SK-N-SH treated with all-trans-retinoic acid at 6 μM for 48 hours (cell line): ENCODE measurements around the gene CLNK.

Experiments used
- ATAC-seq: fragments of 200-7000 bp; cut with Tn5 transposase; 3 replicates; pipeline ENCODE4 v1.9.1; 2020; ENCODE audit warnings: mild to moderate bottlenecking, moderate library complexity
- ARNTL ChIP-seq: fragments of 450-650 bp; formaldehyde crosslinking; IDR thresholded peaks from 2 replicates; pipeline ENCODE4 v1.5.0; 2020; ENCODE audit warnings: low read depth, mild to moderate bottlenecking, moderate library complexity, borderline replicate concordance
- BACH2 ChIP-seq: fragments of 250-450 bp; sonication (Bioruptor Pico); IDR thresholded peaks from 2 replicates; pipeline ENCODE4 v1.9.0; 2021; ENCODE audit warnings: mild to moderate bottlenecking, borderline replicate concordance
- CSDC2 ChIP-seq: fragments of 250-450 bp; sonication (Bioruptor Pico); IDR thresholded peaks from 2 replicates; pipeline ENCODE4 v1.5.0; 2020; ENCODE audit warnings: mild to moderate bottlenecking, moderate library complexity
- ESRRG ChIP-seq: fragments of 250-450 bp; sonication (Bioruptor Pico); IDR thresholded peaks from 2 replicates; pipeline ENCODE4 v1.6.1; 2021; ENCODE audit warnings: mild to moderate bottlenecking
- GLIS3 ChIP-seq: fragments of 250-450 bp; sonication (Bioruptor Pico); IDR thresholded peaks from 2 replicates; pipeline ENCODE4 v1.5.0; 2020; ENCODE audit warnings: mild to moderate bottlenecking, moderate library complexity
- ISL1 ChIP-seq: fragments of 250-450 bp; sonication (Bioruptor Pico); IDR thresholded peaks from 2 replicates; pipeline ENCODE4 v2.1.2; 2022; ENCODE audit warnings: mild to moderate bottlenecking, moderate library complexity
- OSR1 ChIP-seq: fragments of 250-450 bp; sonication (Bioruptor Pico); IDR thresholded peaks from 2 replicates; pipeline ENCODE4 v1.8.0; 2022; ENCODE audit warnings: moderate library complexity, mild to moderate bottlenecking, inconsistent platforms
- PPARA ChIP-seq: fragments of 250-450 bp; sonication (Bioruptor Pico); IDR thresholded peaks from 2 replicates; pipeline ENCODE4 v1.5.0; 2020; ENCODE audit warnings: mild to moderate bottlenecking, borderline replicate concordance
- RARB ChIP-seq: fragments of 250-450 bp; sonication (Bioruptor Pico); IDR thresholded peaks from 2 replicates; pipeline ENCODE4 v1.8.0; 2021; ENCODE audit warnings: mild to moderate bottlenecking, moderate library complexity
- SNAI2 ChIP-seq: fragments of 250-450 bp; sonication (Bioruptor Pico); IDR thresholded peaks from 2 replicates; pipeline ENCODE4 v1.5.0; 2020; ENCODE audit warnings: mild to moderate bottlenecking, moderate library complexity
- TCF4 ChIP-seq: fragments of 250-450 bp; sonication (Bioruptor Pico); IDR thresholded peaks from 2 replicates; pipeline ENCODE4 v1.8.0; 2021; ENCODE audit warnings: mild to moderate bottlenecking, moderate library complexity, borderline replicate concordance
- TOX ChIP-seq: fragments of 250-450 bp; sonication (Bioruptor Pico); IDR thresholded peaks from 2 replicates; pipeline ENCODE4 v1.8.0; 2021; ENCODE audit warnings: mild to moderate bottlenecking, moderate library complexity, borderline replicate concordance
- ZC3H10 ChIP-seq: fragments of 250-450 bp; sonication (Bioruptor Pico); IDR thresholded peaks from 2 replicates; pipeline ENCODE4 v1.5.1; 2021; ENCODE audit warnings: mild to moderate bottlenecking, moderate library complexity
- ZFP3 ChIP-seq: fragments of 250-450 bp; sonication (Bioruptor Pico); IDR thresholded peaks from 2 replicates; pipeline ENCODE4 v1.5.0; 2020; ENCODE audit warnings: mild to moderate bottlenecking, moderate library complexity
- ZFP30 ChIP-seq: fragments of 450-650 bp; formaldehyde crosslinking; IDR thresholded peaks from 2 replicates; pipeline ENCODE4 v1.5.0; 2022; ENCODE audit warnings: mild to moderate bottlenecking, moderate library complexity
- ZNF565 ChIP-seq: fragments of 450-650 bp; formaldehyde crosslinking; conservative IDR thresholded peaks from 2 replicates; pipeline ENCODE4 v1.5.0; 2020; ENCODE audit warnings: low read depth, mild to moderate bottlenecking, moderate library complexity
- ZNF70 ChIP-seq: fragments of 450-650 bp; formaldehyde crosslinking; IDR thresholded peaks from 2 replicates; pipeline ENCODE4 v1.5.0; 2020; ENCODE audit warnings: mild to moderate bottlenecking, moderate library complexity
- ZNF8 ChIP-seq: fragments of 450-650 bp; formaldehyde crosslinking; IDR thresholded peaks from 2 replicates; pipeline ENCODE4 v1.5.0; 2020; ENCODE audit warnings: mild to moderate bottlenecking, moderate library complexity
- TF ChIP-seq, protein P1 (sequence below): fragments of 250-450 bp; sonication (Bioruptor Pico); IDR thresholded peaks from 2 replicates; pipeline ENCODE4 v1.5.1; 2021; ENCODE audit warnings: mild to moderate bottlenecking, moderate library complexity
- TF ChIP-seq, protein P2 (sequence below): fragments of 250-450 bp; sonication (Bioruptor Pico); IDR thresholded peaks from 2 replicates; pipeline ENCODE4 v1.5.1; 2020; ENCODE audit warnings: low read depth, mild to moderate bottlenecking, moderate library complexity
- TF ChIP-seq, protein P3 (sequence below): fragments of 250-450 bp; sonication (Bioruptor Pico); IDR thresholded peaks from 2 replicates; pipeline ENCODE4 v1.8.0; 2021; ENCODE audit warnings: low read depth, mild to moderate bottlenecking, moderate library complexity, borderline replicate concordance
- TF ChIP-seq, protein P4 (sequence below): fragments of 250-450 bp; sonication (Bioruptor Pico); IDR thresholded peaks from 2 replicates; pipeline ENCODE4 v1.8.0; 2020; ENCODE audit warnings: mild to moderate bottlenecking, moderate library complexity, borderline replicate concordance

The CLNK gene

DNA sequence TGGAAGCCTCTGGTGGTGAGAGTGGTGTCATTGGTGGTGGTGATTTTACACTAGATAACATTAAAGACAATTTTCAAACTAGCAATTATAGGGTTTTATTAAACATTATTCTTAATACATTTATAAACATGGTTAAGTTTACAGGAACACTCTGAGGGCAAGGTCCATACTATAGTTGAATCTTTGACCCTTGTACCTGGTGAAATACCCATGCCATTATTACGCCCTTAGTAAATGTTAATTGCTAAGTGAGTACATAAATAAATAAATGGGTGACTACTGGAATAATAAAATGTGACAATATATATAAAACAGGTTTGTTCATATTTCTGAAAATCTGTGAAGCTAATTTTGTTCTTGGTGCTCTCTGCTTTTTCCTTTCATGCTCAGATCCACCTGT, 13.6 kb upstream of the CLNK start (continued):
- TF ChIP-seq, protein P1, sequence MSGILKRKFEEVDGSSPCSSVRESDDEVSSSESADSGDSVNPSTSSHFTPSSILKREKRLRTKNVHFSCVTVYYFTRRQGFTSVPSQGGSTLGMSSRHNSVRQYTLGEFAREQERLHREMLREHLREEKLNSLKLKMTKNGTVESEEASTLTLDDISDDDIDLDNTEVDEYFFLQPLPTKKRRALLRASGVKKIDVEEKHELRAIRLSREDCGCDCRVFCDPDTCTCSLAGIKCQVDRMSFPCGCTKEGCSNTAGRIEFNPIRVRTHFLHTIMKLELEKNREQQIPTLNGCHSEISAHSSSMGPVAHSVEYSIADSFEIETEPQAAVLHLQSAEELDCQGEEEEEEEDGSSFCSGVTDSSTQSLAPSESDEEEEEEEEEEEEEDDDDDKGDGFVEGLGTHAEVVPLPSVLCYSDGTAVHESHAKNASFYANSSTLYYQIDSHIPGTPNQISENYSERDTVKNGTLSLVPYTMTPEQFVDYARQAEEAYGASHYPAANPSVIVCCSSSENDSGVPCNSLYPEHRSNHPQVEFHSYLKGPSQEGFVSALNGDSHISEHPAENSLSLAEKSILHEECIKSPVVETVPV (CRISPR knock-in tag), result no peak
- TF ChIP-seq OSR1 (CRISPR knock-in tag) (no peak), ZFP3 (CRISPR knock-in tag) (no peak)

DNA sequence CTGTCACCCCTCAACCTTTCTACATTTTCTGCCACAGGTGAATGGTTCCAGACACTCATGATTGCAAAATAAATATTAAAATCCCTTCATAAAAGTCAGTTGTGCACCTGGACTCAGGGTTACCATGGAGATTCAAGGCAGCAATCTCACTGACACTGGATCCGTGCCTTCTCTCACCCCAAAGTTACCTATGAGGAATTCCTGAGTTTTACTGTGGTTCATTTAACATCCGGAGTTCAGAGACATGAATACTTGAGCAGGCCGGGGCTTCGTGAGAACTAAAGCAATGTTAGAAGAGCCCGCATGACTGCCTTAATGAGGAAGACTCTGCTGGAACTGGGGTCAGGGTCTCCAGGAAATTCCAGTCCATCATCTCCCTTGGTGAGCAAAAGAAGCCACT, 12.5 kb upstream of the CLNK start:
- TF ChIP-seq, protein P2, sequence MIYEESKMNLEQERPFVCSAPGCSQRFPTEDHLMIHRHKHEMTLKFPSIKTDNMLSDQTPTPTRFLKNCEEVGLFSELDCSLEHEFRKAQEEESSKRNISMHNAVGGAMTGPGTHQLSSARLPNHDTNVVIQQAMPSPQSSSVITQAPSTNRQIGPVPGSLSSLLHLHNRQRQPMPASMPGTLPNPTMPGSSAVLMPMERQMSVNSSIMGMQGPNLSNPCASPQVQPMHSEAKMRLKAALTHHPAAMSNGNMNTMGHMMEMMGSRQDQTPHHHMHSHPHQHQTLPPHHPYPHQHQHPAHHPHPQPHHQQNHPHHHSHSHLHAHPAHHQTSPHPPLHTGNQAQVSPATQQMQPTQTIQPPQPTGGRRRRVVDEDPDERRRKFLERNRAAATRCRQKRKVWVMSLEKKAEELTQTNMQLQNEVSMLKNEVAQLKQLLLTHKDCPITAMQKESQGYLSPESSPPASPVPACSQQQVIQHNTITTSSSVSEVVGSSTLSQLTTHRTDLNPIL, result no peak
- TF ChIP-seq RARB (CRISPR knock-in tag), result no peak
- no peak for TF ChIP-seq ZFP30 (CRISPR knock-in tag)
- no peak for TF ChIP-seq PPARA (CRISPR knock-in tag)
- no peak for TF ChIP-seq SNAI2 (CRISPR knock-in tag)
- no peak for TF ChIP-seq OSR1 (CRISPR knock-in tag)
- no peak for TF ChIP-seq CSDC2 (CRISPR knock-in tag)
- TF ChIP-seq, protein P3, sequence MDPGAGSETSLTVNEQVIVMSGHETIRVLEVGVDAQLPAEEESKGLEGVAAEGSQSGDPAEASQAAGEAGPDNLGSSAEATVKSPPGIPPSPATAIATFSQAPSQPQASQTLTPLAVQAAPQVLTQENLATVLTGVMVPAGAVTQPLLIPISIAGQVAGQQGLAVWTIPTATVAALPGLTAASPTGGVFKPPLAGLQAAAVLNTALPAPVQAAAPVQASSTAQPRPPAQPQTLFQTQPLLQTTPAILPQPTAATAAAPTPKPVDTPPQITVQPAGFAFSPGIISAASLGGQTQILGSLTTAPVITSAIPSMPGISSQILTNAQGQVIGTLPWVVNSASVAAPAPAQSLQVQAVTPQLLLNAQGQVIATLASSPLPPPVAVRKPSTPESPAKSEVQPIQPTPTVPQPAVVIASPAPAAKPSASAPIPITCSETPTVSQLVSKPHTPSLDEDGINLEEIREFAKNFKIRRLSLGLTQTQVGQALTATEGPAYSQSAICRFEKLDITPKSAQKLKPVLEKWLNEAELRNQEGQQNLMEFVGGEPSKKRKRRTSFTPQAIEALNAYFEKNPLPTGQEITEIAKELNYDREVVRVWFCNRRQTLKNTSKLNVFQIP, result no peak
- TF ChIP-seq GLIS3 (CRISPR knock-in tag), result no peak
- TF ChIP-seq ZC3H10 (CRISPR knock-in tag), result no peak
- TF ChIP-seq, protein P4, sequence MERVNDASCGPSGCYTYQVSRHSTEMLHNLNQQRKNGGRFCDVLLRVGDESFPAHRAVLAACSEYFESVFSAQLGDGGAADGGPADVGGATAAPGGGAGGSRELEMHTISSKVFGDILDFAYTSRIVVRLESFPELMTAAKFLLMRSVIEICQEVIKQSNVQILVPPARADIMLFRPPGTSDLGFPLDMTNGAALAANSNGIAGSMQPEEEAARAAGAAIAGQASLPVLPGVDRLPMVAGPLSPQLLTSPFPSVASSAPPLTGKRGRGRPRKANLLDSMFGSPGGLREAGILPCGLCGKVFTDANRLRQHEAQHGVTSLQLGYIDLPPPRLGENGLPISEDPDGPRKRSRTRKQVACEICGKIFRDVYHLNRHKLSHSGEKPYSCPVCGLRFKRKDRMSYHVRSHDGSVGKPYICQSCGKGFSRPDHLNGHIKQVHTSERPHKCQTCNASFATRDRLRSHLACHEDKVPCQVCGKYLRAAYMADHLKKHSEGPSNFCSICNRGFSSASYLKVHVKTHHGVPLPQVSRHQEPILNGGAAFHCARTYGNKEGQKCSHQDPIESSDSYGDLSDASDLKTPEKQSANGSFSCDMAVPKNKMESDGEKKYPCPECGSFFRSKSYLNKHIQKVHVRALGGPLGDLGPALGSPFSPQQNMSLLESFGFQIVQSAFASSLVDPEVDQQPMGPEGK, result no peak
- TF ChIP-seq TOX (CRISPR knock-in tag), result no peak
- TF ChIP-seq TCF4 (CRISPR knock-in tag), result no peak
- no peak for TF ChIP-seq ZNF565
- no peak for TF ChIP-seq ZNF8 (CRISPR knock-in tag)
- no peak for ATAC-seq

DNA sequence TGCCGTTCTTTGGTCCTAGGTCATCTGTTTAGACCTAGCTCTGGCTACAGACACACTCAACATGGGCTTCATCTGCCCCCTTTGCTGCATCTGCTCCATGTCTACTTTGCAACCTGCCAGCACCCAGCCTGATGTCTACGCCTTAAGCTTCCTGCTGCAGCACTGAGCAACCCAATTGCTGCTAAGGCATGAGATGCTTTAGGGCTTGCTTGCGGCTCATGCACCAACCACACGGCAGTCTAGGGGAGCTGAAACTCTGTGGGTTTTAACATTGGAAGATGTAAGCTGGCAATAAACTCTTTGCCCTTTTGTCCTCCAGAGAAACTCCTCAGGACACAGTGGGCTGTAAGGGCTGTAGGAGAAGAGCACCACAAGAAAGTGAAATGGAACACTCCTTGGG, 11.7 kb upstream of the CLNK start:
- TF ChIP-seq BACH2 (CRISPR knock-in tag) (no peak), OSR1 (CRISPR knock-in tag) (no peak), ZFP3 (CRISPR knock-in tag) (no peak), ISL1 (CRISPR knock-in tag) (no peak), ZC3H10 (CRISPR knock-in tag) (no peak), ZNF8 (CRISPR knock-in tag) (no peak), CSDC2 (CRISPR knock-in tag) (no peak)
- TF ChIP-seq, protein P1 (CRISPR knock-in tag), result no peak
- TF ChIP-seq, protein P3, result no peak
- no peak for ATAC-seq

DNA sequence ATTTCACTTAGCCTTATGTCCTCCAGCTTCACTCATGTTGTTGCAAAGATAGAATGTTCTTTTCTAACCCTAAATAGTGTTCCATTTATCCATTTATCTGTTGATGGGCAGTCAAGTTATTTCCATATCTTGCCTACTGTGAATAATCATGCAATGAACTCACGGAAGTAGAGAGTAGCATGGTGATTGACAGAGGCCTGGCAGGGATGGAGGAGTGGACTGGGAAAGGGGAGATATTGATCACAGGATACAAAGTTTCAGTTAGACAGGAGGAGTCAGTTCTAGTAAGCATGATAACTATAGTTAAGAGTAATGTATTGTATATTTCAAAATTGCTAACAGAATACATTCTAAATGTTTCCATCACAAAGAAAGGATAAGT, 10.3 kb upstream of the CLNK start:
- TF ChIP-seq, protein P4, result no peak
- TF ChIP-seq ARNTL (CRISPR knock-in tag) (no peak), PPARA (CRISPR knock-in tag) (no peak), GLIS3 (CRISPR knock-in tag) (no peak), ZNF8 (CRISPR knock-in tag) (no peak), TOX (CRISPR knock-in tag) (no peak), TCF4 (CRISPR knock-in tag) (no peak), CSDC2 (CRISPR knock-in tag) (no peak), ZC3H10 (CRISPR knock-in tag) (no peak), OSR1 (CRISPR knock-in tag) (no peak), ZNF565 (no peak), ISL1 (CRISPR knock-in tag) (no peak), ESRRG (CRISPR knock-in tag) (no peak), ZNF70 (CRISPR knock-in tag) (no peak), RARB (CRISPR knock-in tag) (no peak)
- TF ChIP-seq, protein P1 (CRISPR knock-in tag), result no peak
- ATAC-seq, result no peak
